Testis (tissue), 2 donors: ENCODE measurements around the gene NFIA.

Experiments
- POLR2A ChIP-seq: fragments of 450-650 bp; IDR thresholded peaks from one replicate; pipeline ENCODE4 v1.6.1; 2017; ENCODE audit warnings: antibody characterized with exemption, mild to moderate bottlenecking, moderate library complexity
- TF ChIP-seq, protein P1 (sequence below), 3 experiments: fragments of 450-650 bp in 2 of 3; fragments of 200-600 bp in 1 of 3; sonication (generic) in 1 of 3; IDR thresholded peaks; one replicate each; pipeline ENCODE4 v1.5.1; 2016 to 2019; ENCODE audit warnings: antibody characterized with exemption in 3 of 3, mild to moderate bottlenecking in 2 of 3, moderate library complexity in 1 of 3

DNA sequence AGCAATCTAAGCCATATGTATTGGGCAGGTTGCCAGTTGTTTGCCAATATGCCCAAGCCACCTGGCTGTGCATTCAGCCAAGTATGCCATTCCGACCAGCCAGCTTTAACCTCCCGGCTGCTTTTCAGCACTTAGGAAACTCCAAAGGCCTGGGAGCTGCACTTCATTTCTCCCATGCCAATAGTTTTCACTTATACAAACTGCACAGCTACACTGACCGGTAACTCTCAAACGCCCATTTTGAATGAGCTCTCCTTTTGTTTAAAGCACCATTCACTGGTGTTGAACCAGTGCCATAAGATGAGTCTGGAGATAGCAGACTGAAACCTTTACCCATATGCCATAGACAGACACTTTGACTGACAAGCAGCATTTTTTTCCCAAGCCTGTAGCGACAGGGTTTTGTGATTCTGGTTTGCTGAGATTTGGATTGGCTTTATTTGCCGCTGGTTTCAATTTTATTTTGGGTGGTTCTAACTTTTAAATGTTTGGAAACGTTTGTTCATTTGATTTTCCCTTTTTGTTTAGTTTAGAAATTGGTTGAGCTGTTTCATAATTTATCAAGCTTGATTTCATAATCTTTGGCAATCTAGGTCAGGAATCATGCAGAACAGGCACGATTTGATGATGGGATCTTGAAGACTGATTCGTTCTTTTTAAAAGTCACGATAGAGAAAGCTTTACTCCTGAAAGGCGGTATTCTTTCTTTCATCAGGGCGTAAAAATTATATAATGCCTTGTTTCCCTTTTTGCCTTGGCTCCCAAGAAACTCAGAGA lies 144.6 kb downstream of the NFIA start:
- TF ChIP-seq, protein P1, sequence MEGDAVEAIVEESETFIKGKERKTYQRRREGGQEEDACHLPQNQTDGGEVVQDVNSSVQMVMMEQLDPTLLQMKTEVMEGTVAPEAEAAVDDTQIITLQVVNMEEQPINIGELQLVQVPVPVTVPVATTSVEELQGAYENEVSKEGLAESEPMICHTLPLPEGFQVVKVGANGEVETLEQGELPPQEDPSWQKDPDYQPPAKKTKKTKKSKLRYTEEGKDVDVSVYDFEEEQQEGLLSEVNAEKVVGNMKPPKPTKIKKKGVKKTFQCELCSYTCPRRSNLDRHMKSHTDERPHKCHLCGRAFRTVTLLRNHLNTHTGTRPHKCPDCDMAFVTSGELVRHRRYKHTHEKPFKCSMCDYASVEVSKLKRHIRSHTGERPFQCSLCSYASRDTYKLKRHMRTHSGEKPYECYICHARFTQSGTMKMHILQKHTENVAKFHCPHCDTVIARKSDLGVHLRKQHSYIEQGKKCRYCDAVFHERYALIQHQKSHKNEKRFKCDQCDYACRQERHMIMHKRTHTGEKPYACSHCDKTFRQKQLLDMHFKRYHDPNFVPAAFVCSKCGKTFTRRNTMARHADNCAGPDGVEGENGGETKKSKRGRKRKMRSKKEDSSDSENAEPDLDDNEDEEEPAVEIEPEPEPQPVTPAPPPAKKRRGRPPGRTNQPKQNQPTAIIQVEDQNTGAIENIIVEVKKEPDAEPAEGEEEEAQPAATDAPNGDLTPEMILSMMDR (IDR thresholded peaks at IDR 0.05) = no peak
- no peak for TF ChIP-seq POLR2A
